Prostate gland (tissue), 2 donors: ENCODE data around the gene FOLR2.

ENCODE experiments used
- POLR2AphosphoS5 ChIP-seq: sonication (generic); formaldehyde crosslinking; IDR thresholded peaks from one replicate; pipeline ENCODE4 v1.6.1; 2017; ENCODE audit warnings: antibody characterized with exemption
- TF ChIP-seq, protein P1 (sequence below), 4 experiments: fragments of 200-600 bp in 2 of 4; fragments of 450-650 bp in 2 of 4; sonication (generic) in 2 of 4; IDR thresholded peaks; 1 replicate in 3 of 4; 2 replicates in 1 of 4; pipeline ENCODE4 v1.5.1; 2016 to 2019; ENCODE audit warnings: antibody characterized with exemption in 4 of 4, mild to moderate bottlenecking in 2 of 4, moderate library complexity in 2 of 4

DNA sequence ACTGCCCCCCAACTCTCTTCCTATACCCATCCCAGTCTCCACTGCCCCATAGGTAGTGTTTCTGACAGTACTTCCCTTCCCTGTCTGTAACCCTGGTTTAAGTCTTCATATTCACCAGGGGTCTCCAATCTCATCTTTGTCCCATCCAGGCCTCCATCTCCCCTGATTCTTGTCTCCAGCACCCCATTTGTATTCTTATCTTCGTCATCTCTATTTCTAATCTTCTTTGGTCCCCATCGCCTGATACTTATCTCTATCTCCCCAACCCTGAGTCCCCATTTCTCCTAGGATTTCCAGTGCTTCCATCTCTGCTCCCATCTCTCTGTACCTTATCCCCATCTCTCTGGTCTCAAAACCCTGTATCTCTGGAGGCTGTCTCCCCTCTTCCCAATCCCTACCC is 25.5 kb downstream of the FOLR2 start:
- TF ChIP-seq, protein P1, sequence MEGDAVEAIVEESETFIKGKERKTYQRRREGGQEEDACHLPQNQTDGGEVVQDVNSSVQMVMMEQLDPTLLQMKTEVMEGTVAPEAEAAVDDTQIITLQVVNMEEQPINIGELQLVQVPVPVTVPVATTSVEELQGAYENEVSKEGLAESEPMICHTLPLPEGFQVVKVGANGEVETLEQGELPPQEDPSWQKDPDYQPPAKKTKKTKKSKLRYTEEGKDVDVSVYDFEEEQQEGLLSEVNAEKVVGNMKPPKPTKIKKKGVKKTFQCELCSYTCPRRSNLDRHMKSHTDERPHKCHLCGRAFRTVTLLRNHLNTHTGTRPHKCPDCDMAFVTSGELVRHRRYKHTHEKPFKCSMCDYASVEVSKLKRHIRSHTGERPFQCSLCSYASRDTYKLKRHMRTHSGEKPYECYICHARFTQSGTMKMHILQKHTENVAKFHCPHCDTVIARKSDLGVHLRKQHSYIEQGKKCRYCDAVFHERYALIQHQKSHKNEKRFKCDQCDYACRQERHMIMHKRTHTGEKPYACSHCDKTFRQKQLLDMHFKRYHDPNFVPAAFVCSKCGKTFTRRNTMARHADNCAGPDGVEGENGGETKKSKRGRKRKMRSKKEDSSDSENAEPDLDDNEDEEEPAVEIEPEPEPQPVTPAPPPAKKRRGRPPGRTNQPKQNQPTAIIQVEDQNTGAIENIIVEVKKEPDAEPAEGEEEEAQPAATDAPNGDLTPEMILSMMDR (IDR thresholded peaks at IDR 0.05): no peak
- no peak for TF ChIP-seq POLR2AphosphoS5
